ENCODE data around the gene SPATA13.

- TF ChIP-seq CTCF (IDR thresholded peaks at IDR 0.05; ENCODE audit: low read depth, low read length) (no peak), EZH2phosphoT487 (IDR thresholded peaks at IDR 0.05; ENCODE audit: low read depth) (no peak)
Observed at GRCh38 chr13:24323739-24324075, 163.2 kb downstream of the SPATA13 start.

Data from OCI-LY3 (cell line).